Measurements from ENCODE around the gene ZNHIT3.
"Not testable (repeated sequence)": the region's sequence is repeated elsewhere in the genome, so short reads cannot be mapped to it uniquely, and the experiment has no call there.

The ZNHIT3 gene

GRCh38 chr17:36486204-36487194 lies at the start of gene ZNHIT3:
ZNHIT3 (plus strand) TSS chr17:36486681; CDS start chr17:36486700, 19 bp downstream.
- peak; percentile 30 to 96 (median 82) for DNase-seq

DNA sequence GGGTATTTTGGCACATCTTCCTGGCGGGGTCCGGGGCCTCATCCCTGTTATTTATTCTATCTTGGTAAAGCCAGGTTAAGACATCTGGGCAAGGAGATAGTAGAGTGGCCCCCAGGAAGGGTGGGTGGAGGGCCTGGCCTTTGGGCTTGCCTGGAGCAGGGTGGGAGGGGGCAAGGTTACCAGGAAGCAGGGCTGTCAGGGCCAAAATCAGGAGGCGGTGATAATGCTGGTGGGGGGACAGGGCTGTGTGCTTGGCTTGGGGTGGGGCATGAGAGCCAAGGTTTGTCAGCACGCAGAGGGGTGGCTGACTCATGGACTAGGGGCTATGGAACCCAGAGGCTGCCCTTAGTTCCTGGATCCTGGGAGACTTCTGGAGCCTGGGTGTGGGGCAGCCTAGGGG lies 44.7 kb upstream of the ZNHIT3 start:
- DNase-seq, result not testable (repeated sequence)

- no peak for DNase-seq
Measured at GRCh38 chr17:36443777-36444176, 42.7 kb upstream of the ZNHIT3 start.

GRCh38 chr17:36449997-36450396 lies 36.5 kb upstream of the ZNHIT3 start:
- not testable (repeated sequence) for DNase-seq

DNA sequence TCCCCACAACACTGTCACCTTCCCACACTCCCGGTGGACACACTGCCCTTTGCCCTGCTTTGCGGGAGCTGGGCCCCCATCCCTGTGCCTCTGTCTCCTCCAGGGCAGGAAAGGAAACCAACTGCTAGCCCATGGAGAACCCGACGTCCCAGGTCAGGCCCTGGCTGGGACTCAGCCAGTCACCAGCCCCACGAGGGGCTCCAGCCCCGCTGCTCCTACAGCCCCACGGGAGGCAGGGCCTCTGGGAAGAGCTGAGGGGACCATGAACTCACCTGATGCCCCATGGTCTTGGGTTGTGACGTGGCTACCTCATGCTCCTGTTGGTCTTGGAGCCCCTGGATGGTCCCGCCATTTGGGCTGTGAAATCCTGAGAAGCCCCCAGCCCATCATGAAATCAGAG lies 33.6 kb upstream of the ZNHIT3 start:
- not testable (repeated sequence) for DNase-seq

DNA sequence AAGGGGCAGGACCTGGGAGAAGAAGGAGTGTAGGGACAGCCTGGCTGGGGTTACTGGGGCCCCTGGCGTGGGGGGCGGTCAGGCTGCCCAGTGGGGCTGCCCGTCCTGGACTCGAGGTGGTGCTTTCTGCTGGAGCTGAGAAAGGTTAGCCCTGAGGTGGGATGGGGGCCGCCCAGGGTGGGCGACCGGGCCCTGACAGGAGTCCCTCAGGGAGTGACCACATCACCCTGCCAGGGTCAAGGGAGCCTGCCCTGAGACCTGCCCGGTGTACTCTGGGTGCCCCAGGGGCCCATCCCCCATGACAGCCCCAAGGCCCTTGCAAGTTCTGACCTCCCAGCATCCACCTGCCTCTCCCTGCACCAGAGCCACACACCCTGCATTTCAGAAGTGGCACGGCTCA lies 28.8 kb upstream of the ZNHIT3 start:
- not testable (repeated sequence) for DNase-seq

GRCh38 chr17:36459045-36459444 lies 27.4 kb upstream of the ZNHIT3 start:
- DNase-seq, result no peak

GRCh38 chr17:36459601-36460000 lies 26.9 kb upstream of the ZNHIT3 start:
- no peak for DNase-seq

DNA sequence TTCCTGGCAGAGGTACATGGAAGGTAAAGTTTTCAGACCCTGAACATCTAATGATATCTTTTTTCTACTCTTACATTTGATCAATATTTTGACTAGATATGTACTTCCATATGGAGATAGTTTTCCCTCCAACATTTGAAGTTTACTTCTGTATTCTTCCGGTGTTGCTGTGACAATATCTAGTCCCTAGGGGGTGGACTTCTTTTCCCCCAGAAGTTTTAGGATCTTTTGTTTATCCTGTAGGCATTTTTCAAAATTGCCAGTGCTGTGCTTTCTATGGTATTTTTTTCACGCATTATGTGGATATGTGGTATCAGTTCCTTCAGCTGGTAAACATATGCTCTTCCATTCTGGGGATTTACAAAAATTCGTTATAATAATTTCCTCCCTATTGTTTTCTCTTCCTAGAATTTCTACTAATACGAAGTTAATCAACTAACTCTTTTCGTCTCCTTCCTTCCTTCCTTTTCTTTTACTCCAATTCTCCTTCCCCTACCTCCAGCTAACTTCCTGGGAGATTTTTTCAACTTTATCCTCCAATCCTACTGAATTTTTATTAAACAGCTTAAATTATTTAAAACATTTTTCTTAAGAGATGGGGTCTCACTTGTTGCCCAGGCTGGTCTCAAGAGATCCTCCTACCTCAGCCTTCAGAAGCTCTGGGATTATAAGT lies 26.1 kb upstream of the ZNHIT3 start:
- no peak for DNase-seq

- DNase-seq, result no peak
Measured at GRCh38 chr17:36461330-36462110, 25.0 kb upstream of the ZNHIT3 start.

GRCh38 chr17:36463916-36464764 lies 22.3 kb upstream of the ZNHIT3 start:
- DNase-seq, result peak in 16 of 56 donors; percentile 1 to 33 (median 19)

GRCh38 chr17:36464765-36465088 lies 21.8 kb upstream of the ZNHIT3 start:
- no peak for DNase-seq

GRCh38 chr17:36468903-36469635 lies 17.4 kb upstream of the ZNHIT3 start:
- peak in 2 of 56 donors; percentile 4 to 7 for DNase-seq

DNA sequence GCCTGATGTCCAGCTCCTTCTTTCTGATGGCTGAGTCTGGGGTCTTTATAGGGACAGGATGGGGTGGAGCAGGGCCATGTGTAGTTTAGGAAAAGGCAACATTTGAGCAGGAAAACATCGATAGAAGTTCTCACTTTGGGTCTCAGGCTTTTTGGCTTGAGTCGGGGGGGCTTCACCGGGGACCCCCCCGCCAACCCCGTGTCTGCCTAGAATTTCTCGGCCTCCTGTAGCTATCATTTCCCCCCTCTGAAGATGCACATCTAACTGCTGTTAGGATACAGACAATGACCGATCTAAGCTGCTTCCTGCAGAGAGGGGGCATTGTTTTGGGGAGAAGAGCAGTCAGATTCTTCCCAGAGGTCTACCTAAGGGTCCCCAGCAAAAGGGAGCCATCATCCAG lies 16.7 kb upstream of the ZNHIT3 start:
- DNase-seq, result no peak

- no peak for DNase-seq
Measured at GRCh38 chr17:36470499-36470898, 16.0 kb upstream of the ZNHIT3 start.

DNA sequence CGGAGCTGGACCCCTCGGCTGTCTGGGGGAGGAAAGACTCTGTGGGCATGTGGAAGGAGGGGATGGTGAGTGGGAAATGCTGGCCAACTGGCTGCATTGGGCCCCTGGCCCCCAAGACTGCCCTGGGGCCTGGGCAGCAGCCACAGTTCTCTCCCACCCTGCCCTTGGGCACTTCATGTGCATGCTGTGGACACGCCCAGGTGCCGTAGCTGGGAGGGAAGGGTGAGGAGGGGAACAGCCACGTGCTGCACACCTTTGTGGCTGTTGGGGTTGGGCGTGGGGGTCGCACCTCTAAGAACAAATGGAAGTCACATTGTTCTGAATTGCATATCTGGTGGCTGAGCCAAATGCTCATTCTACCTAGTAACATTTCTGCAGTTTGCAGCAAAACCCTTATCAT lies 11.9 kb upstream of the ZNHIT3 start:
- no peak for DNase-seq

GRCh38 chr17:36475346-36475970 lies 11.0 kb upstream of the ZNHIT3 start:
- peak in 26 of 56 donors; percentile 4 to 67 (median 26) for DNase-seq

GRCh38 chr17:36481829-36482228 lies 4.7 kb upstream of the ZNHIT3 start:
- DNase-seq, result no peak

Data from amygdala (tissue), 56 donors.